HG02870 (cell line): ENCODE data around the gene RPL19.

Source experiments
- ATAC-seq: cut with Tn5 transposase; IDR thresholded peaks from one replicate; pipeline ENCODE4 v1.9.1; 2021; ENCODE audit warnings: mild to moderate bottlenecking, moderate library complexity; ENCODE audit not compliant: unreplicated experiment

Gene RPL19

DNA sequence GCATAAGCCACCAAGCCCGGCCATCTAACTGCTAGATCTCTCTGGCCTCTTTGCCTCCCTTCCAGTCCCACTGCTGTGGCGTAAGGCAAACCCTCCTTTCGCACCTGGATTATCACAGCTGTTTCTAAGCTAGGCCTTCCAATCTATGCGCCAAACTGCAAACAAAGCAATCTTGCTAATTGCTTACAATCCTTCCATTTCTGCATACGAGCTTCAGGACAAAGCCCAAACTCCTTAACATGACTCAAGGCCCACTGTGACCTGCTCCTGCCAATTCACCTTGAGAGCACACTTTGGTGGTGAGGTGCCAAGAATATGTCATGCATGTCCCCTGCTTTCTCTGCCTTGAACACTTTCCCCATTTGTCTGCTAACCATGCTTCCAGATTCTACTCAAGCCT, 28.1 kb upstream of the RPL19 start:
- ATAC-seq = no peak

- ATAC-seq = no peak
These were observed 27.0 kb upstream of the RPL19 start for GRCh38 chr17:39173080-39173479.

DNA sequence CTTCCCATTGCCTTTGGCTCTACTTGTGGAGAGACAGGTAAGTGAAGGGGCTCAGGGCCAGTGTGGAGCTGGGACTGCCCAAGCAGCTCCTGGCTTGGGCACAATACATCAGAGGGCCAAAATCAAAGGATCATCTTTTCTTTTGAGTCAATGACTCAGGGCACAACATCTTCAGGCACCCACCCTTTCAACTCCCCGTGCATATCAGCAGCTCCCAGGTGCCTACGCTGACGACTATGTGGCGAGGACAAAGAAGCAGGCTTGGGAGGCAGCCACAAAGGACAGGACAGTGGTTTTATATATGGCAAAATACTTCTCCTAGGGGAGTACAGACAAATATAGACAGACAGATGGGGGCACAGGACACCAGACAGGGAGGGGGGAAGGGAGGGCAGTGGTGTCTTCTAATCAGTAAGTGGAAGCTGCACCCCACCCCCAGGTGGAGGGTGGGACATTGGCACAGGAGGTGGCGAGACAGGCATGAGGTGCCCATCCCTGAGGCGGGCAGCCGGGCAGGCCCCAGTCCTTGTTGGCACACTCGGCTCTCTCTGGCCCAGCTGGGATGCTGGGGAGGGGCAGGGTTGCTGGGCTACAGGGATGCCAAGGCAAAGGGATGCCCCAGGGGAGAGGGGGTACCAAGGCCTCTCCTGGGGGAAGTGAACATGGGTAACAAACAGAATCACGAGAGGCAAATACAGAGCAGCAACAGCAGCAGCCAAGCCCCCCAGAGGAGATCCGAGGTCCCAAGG, 26.4 kb upstream of the RPL19 start:
- no peak for ATAC-seq

DNA sequence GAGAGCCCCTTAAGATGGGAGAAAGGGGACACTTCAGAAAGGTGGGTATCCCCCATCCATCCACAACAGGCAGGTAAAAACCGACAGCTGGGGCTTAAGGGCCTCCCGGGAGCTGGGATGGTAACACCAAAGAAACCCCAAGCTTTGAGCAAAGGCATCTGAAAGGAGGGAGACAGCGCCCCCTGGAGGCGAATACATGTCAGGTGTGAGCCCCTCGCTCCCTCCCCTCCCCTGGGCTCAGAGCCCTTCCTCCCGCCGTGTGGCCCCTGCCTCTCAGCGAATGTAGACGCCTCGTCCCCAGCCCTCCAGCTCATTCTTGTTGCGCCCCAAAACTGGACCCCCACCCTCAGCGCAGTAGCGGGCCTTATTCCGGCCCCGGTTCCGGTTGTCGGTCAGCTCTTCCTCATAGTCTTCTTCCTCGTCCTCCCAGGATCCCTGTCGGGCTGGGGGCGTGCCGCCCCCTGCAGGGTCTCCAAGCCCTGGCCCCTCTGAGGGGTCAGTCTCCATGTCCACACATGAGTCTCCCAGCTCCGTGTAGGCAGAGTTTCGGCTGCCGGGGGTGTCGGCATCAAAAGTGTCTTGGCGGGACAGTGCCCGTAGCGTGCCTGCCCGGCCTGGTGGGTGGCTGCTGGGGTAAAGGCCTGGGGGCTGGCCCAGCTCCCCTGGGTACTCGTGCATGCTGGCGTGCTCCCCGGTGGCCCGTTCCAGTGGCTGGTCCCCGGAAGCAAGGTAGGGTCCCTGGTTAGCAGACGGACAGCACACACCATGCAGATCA, 25.0 kb upstream of the RPL19 start:
- ATAC-seq = no peak

GRCh38 chr17:39175695-39176093, 24.4 kb upstream of the RPL19 start:
- ATAC-seq = no peak

- no peak for ATAC-seq
These were observed 22.8 kb upstream of the RPL19 start for GRCh38 chr17:39177256-39177655.

GRCh38 chr17:39178536-39178935, 21.5 kb upstream of the RPL19 start:
- ATAC-seq = no peak

- ATAC-seq = no peak
These were observed 18.8 kb upstream of the RPL19 start for GRCh38 chr17:39181303-39181702.

DNA sequence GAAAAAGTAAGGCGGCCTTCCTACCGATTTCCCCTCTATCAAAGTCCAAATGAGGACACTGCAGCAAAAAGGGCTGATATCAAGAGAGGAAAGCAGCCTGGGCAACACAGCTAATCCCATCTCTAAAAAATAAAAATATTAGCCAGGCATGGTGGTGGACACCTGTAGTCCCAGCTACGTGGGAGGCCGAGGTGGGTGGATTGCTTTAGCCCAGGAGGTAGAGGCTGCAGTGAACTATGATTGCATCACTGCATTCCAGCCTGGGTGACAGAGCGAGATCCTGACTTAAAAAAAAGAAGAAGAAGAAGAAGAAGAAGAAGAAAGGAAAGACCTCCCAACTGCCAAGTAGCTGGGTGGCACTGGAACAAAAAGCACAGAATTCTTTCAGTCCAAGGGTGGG, 17.0 kb upstream of the RPL19 start:
- ATAC-seq = no peak

GRCh38 chr17:39183720-39184119, 16.4 kb upstream of the RPL19 start:
- no peak for ATAC-seq

GRCh38 chr17:39186481-39187002, 13.5 kb upstream of the RPL19 start:
- no peak for ATAC-seq

- no peak for ATAC-seq
These were observed 12.8 kb upstream of the RPL19 start for GRCh38 chr17:39187152-39187830.

DNA sequence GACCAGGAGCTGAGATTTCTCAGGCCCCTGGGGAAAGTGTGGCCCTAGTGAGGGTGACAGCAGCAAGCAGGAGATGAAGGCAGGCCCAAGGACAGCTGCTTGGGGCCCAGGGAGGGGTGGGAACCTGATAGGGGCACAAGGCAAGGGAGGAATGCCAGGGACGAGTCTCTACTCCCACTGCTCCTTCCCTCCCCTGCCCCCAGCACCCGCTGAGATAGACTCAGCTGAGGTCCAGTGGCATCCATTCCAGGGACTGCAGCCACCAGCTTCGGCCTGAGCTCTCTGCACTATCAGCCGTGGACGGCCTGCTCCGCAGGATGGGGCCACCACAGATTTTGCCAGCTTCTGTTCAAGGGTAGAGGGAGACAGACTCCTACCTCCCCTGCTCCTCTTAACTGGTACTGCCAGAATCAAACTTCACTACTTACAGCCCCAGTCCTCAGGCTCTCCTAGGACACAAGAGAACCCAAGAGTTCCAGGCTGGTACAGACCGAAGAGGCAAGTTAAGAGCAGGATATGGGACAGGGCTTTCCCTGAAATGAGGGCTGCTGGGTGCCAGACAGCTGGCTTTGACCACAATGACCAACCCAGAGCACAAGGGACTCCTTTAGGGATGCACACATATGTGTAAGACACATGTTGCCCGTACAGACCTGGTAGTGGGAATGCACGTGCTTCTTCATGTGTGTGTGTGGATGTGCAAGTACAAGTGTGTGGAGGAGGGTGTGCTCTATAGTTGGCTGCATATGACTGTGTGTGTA, 8.2 kb upstream of the RPL19 start:
- no peak for ATAC-seq

GRCh38 chr17:39192901-39193300, 7.2 kb upstream of the RPL19 start:
- ATAC-seq = no peak

GRCh38 chr17:39193346-39193745, 6.7 kb upstream of the RPL19 start:
- no peak for ATAC-seq

DNA sequence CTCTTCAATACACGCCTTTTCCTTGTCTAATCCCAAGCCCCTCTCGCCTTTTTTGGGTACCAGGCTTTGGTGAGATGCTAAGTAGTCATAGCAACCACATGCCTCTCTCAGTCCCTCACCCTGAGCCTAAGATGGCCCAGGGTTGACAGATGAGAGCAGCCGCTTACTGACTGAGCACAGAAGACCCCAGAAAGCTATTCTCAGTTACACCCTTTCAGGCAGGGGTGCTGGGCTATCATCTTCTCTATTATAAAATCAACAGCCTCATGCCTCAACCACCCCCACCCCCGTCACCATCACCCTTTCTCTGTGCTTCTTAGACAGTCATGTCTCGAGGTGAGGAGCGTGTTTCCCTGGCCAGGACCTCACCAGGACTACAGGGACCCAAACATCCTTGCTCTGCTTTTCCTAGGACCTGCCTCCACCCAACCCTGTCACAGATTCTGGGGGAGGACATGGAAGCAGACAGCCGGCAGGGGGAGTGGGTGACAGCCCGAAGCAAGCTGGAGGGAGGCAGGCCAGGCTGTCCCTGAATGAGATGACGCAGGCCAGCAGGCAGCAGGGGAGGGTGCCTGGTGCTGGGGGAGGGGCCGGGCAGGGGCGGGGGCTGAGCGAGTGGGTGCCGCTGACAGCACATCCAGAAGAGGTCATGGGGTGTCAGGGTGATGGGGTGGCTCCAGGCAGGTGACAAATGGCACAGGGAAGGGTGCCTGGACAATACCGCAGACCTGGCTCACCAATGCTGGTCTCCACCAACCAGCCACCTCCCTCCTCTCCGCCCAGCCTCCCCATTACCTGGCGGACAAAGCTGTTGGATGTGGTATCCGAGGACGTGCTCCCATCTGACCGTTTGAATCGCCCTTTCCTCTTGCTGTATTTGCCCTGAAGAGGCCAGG, 5.7 kb upstream of the RPL19 start:
- ATAC-seq = no peak

- ATAC-seq = no peak
These were observed 5.0 kb upstream of the RPL19 start for GRCh38 chr17:39194985-39195524.

GRCh38 chr17:39195568-39196160, 4.4 kb upstream of the RPL19 start:
- ATAC-seq = no peak

DNA sequence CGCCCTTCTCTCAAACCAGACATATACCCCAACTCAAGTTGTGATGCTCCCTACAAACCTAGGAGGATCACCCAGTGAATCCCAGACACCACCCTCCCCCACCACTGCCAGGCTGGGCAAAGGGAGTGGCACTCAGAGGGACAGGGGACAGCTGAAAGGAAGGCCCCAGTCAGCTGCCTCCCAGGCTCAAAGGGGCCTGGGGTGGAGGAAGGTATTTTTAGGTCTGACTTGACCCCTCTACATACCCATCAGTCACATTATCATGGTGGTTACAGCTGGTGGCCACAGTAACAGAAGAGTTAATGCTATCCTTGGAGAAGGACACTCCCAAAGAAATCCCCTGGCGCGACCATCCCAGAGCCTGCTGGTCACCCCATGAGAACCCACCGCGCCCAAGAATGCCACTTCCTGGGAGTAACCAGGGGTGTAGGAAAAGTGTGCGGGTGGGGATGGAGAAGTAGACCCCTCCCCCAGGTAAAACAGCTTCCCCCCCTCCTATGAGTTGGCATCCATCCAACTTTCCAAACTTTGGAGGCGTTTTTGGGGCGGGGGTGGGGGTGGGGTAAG, 3.8 kb upstream of the RPL19 start:
- no peak for ATAC-seq
